Ishikawa (cell line): Measurements from ENCODE around the gene MBNL1.

ENCODE experiments used
- CEBPB ChIP-seq: IDR thresholded peaks from 2 replicates; pipeline ENCODE4 v1.6.1; 2012
- CREB1 ChIP-seq: IDR thresholded peaks from 2 replicates; pipeline ENCODE4 v1.6.1; 2012; ENCODE audit warnings: low read depth
- EGR1 ChIP-seq: IDR thresholded peaks from 2 replicates; pipeline ENCODE4 v1.6.1; 2012
- EP300 ChIP-seq: IDR thresholded peaks from 2 replicates; pipeline ENCODE4 v1.6.1; 2012; ENCODE audit warnings: borderline replicate concordance
- FOXM1 ChIP-seq: IDR thresholded peaks from 2 replicates; pipeline ENCODE4 v1.6.1; 2012; ENCODE audit warnings: low read depth, borderline replicate concordance
- MAX ChIP-seq: IDR thresholded peaks from 2 replicates; pipeline ENCODE4 v1.6.1; 2012
- NFIC ChIP-seq: IDR thresholded peaks from 2 replicates; pipeline ENCODE4 v1.6.1; 2012
- RAD21 ChIP-seq: IDR thresholded peaks from 2 replicates; pipeline ENCODE4 v1.6.1; 2012; ENCODE audit warnings: low read depth
- REST ChIP-seq: IDR thresholded peaks from 2 replicates; pipeline ENCODE4 v1.6.1; 2012; ENCODE audit warnings: low read depth, mild to moderate bottlenecking
- TAF1 ChIP-seq: IDR thresholded peaks from 2 replicates; pipeline ENCODE4 v1.6.1; 2012; ENCODE audit warnings: low read depth, mild to moderate bottlenecking
- TCF12 ChIP-seq: IDR thresholded peaks from 2 replicates; pipeline ENCODE4 v1.6.1; 2012; ENCODE audit warnings: low read depth
- TEAD4 ChIP-seq: IDR thresholded peaks from 2 replicates; pipeline ENCODE4 v1.6.1; 2012
- USF1 ChIP-seq: IDR thresholded peaks from 2 replicates; pipeline ENCODE4 v1.6.1; 2012
- YY1 ChIP-seq: IDR thresholded peaks from 2 replicates; pipeline ENCODE4 v1.6.1; 2012; ENCODE audit warnings: low read depth
- ZBTB7A ChIP-seq: IDR thresholded peaks from 2 replicates; pipeline ENCODE4 v1.6.1; 2012; ENCODE audit warnings: low read depth

Gene MBNL1

GRCh38 chr3:152293347-152294006, 24.7 kb downstream of the MBNL1 start:
- TF ChIP-seq TEAD4 (no peak), MAX (no peak), FOXM1 (no peak), EP300 (no peak), USF1 (no peak), CEBPB (no peak), REST (no peak), YY1 (no peak), EGR1 (no peak), NFIC (no peak), TCF12 (no peak), TAF1 (no peak), ZBTB7A (no peak)

- TF ChIP-seq USF1 = no peak
These were observed 26.6 kb downstream of the MBNL1 start for GRCh38 chr3:152295344-152295743.

- TF ChIP-seq TCF12 = no peak
- no peak for TF ChIP-seq USF1
- TF ChIP-seq ZBTB7A = no peak
- no peak for TF ChIP-seq EGR1
- TF ChIP-seq FOXM1 = no peak
- no peak for TF ChIP-seq YY1
- no peak for TF ChIP-seq TEAD4
- no peak for TF ChIP-seq NFIC
- TF ChIP-seq CREB1 = no peak
- no peak for TF ChIP-seq EP300
- TF ChIP-seq RAD21 = no peak
- TF ChIP-seq REST = no peak
- TF ChIP-seq TAF1 = no peak
- TF ChIP-seq MAX = no peak
- no peak for TF ChIP-seq CEBPB
These were observed 27.1 kb downstream of the MBNL1 start for GRCh38 chr3:152295806-152296205.

- TF ChIP-seq REST = peak; percentile 42; the same call in 1 of the 2 replicates
- no peak for TF ChIP-seq RAD21
These were observed 27.7 kb downstream of the MBNL1 start for GRCh38 chr3:152296382-152296781.

- TF ChIP-seq REST = no peak
- no peak for TF ChIP-seq FOXM1
- TF ChIP-seq USF1 = no peak
- no peak for TF ChIP-seq CEBPB
- TF ChIP-seq CREB1 = no peak
These were observed 28.2 kb downstream of the MBNL1 start for GRCh38 chr3:152296971-152297370.
